Measurements from ENCODE around the gene MYO7B. TPM values are rescaled to one million over a fixed set of nuclear protein-coding genes. Genes with fewer than 3 reads are reported as not detected.

Gene MYO7B
- total RNA-seq, 3 donors from 2014 or later, result 0.32 to 2.3 TPM; not detected in 1

- no peaks in the 10 kb centered on the region for H3K27me3 ChIP-seq
- no peak overlapping the region for H3K4me3 ChIP-seq
- H3K9me3 ChIP-seq, result no peaks in the 10 kb centered on the region
- intact Hi-C loops (cut with DNase I; ENCODE audit: low total_unique reads), result no loop called here
- no peaks in the 10 kb centered on the region for H3K36me3 ChIP-seq
- no peak for DNase-seq (ENCODE audit: low spot score in 2 of 2)
- H3K27ac ChIP-seq, result no peak overlapping the region
- H3K4me1 ChIP-seq, result no peaks in the 10 kb centered on the region
- TF ChIP-seq POLR2A (IDR thresholded peaks at IDR 0.05) (no peak), POLR2AphosphoS5 (IDR thresholded peaks at IDR 0.05) (no peak)
- TF ChIP-seq, protein P1, sequence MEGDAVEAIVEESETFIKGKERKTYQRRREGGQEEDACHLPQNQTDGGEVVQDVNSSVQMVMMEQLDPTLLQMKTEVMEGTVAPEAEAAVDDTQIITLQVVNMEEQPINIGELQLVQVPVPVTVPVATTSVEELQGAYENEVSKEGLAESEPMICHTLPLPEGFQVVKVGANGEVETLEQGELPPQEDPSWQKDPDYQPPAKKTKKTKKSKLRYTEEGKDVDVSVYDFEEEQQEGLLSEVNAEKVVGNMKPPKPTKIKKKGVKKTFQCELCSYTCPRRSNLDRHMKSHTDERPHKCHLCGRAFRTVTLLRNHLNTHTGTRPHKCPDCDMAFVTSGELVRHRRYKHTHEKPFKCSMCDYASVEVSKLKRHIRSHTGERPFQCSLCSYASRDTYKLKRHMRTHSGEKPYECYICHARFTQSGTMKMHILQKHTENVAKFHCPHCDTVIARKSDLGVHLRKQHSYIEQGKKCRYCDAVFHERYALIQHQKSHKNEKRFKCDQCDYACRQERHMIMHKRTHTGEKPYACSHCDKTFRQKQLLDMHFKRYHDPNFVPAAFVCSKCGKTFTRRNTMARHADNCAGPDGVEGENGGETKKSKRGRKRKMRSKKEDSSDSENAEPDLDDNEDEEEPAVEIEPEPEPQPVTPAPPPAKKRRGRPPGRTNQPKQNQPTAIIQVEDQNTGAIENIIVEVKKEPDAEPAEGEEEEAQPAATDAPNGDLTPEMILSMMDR (IDR thresholded peaks at IDR 0.05), result no peak
Observed at GRCh38 chr2:127594116-127594591, 58.7 kb downstream of the MYO7B start.

GRCh38 chr2:127596311-127597045 lies 61.0 kb downstream of the MYO7B start:
- Histone ChIP-seq H3K4me3 (no peak overlapping the region), H3K36me3 (no peaks in the 10 kb centered on the region), H3K9me3 (no peaks in the 10 kb centered on the region), H3K27ac (no peak overlapping the region), H3K4me1 (no peaks in the 10 kb centered on the region), H3K27me3 (no peaks in the 10 kb centered on the region)
- TF ChIP-seq, protein P1 (IDR thresholded peaks at IDR 0.05), result no peak
- no peak for DNase-seq (ENCODE audit: low spot score in 2 of 2)
- intact Hi-C loops (cut with DNase I; ENCODE audit: low total_unique reads), result no loop called here

- Histone ChIP-seq H3K36me3 (no peaks in the 10 kb centered on the region), H3K9me3 (no peaks in the 10 kb centered on the region), H3K27ac (no peak overlapping the region), H3K4me1 (no peaks in the 10 kb centered on the region), H3K27me3 (no peaks in the 10 kb centered on the region), H3K4me3 (no peak overlapping the region)
- intact Hi-C loops (cut with DNase I; ENCODE audit: low total_unique reads), result no loop called here
- no peak for DNase-seq (ENCODE audit: low spot score in 2 of 2)
- TF ChIP-seq, protein P1 (IDR thresholded peaks at IDR 0.05), result no peak
- no peak for TF ChIP-seq POLR2AphosphoS5 (IDR thresholded peaks at IDR 0.05)
- no peak for TF ChIP-seq POLR2A (IDR thresholded peaks at IDR 0.05)
Observed at GRCh38 chr2:127597046-127597983, 61.8 kb downstream of the MYO7B start.

- H3K27ac ChIP-seq, result no peak overlapping the region
- H3K27me3 ChIP-seq, result no peaks in the 10 kb centered on the region
- no peaks in the 10 kb centered on the region for H3K36me3 ChIP-seq
- no peak for TF ChIP-seq POLR2A (IDR thresholded peaks at IDR 0.05)
- TF ChIP-seq, protein P1 (IDR thresholded peaks at IDR 0.05), result no peak
- TF ChIP-seq POLR2AphosphoS5 (IDR thresholded peaks at IDR 0.05), result no peak
- intact Hi-C loops (cut with DNase I; ENCODE audit: low total_unique reads), result no loop called here
- H3K4me1 ChIP-seq, result no peaks in the 10 kb centered on the region
- no peak for DNase-seq (ENCODE audit: low spot score in 2 of 2)
- no peaks in the 10 kb centered on the region for H3K9me3 ChIP-seq
- no peak overlapping the region for H3K4me3 ChIP-seq
Observed at GRCh38 chr2:127597984-127598380, 62.5 kb downstream of the MYO7B start.

GRCh38 chr2:127598711-127599110 lies 63.2 kb downstream of the MYO7B start:
- no peaks in the 10 kb centered on the region for H3K9me3 ChIP-seq
- intact Hi-C loops (cut with DNase I; ENCODE audit: low total_unique reads), result no loop called here

More at GRCh38 chr2:127598711-127599110, 63.2 kb downstream of the MYO7B start:
- Histone ChIP-seq H3K4me3 (no peak overlapping the region), H3K27ac (no peak overlapping the region), H3K36me3 (no peaks in the 10 kb centered on the region), H3K4me1 (no peaks in the 10 kb centered on the region), H3K27me3 (no peaks in the 10 kb centered on the region)
- no peak for DNase-seq (ENCODE audit: low spot score in 2 of 2)
- no peak for TF ChIP-seq POLR2AphosphoS5 (IDR thresholded peaks at IDR 0.05)
- TF ChIP-seq, protein P1 (IDR thresholded peaks at IDR 0.05), result no peak
- TF ChIP-seq POLR2A (IDR thresholded peaks at IDR 0.05), result no peak

All from breast epithelium (tissue), 4 donors.